HG02885 (cell line): ENCODE measurements around the gene CACNA1A.
"Not testable (repeated sequence)": the region's sequence is repeated elsewhere in the genome, so short reads cannot be mapped to it uniquely, and the experiment has no call there.

ENCODE experiments used
- ATAC-seq: cut with Tn5 transposase; IDR thresholded peaks from one replicate; pipeline ENCODE4 v1.9.1; 2021; ENCODE audit warnings: mild to moderate bottlenecking; ENCODE audit not compliant: unreplicated experiment, poor library complexity

Gene CACNA1A

GRCh38 chr19:13173139-13173737 lies 333.0 kb downstream of the CACNA1A start:
- no peak for ATAC-seq

- ATAC-seq = no peak
Measured at GRCh38 chr19:13172346-13173138, 333.7 kb downstream of the CACNA1A start.

GRCh38 chr19:13171146-13171545 lies 335.1 kb downstream of the CACNA1A start:
- no peak for ATAC-seq

- ATAC-seq = no peak
Measured at GRCh38 chr19:13169769-13170168, 336.5 kb downstream of the CACNA1A start.

GRCh38 chr19:13166151-13166550 lies 340.1 kb downstream of the CACNA1A start:
- not testable (repeated sequence) for ATAC-seq

- no peak for ATAC-seq
Measured at GRCh38 chr19:13165162-13165997, 340.9 kb downstream of the CACNA1A start.

GRCh38 chr19:13164343-13165161 lies 341.7 kb downstream of the CACNA1A start:
- ATAC-seq = no peak

- no peak for ATAC-seq
Measured at GRCh38 chr19:13163609-13164342, 342.5 kb downstream of the CACNA1A start.

GRCh38 chr19:13162724-13163608 lies 343.3 kb downstream of the CACNA1A start:
- ATAC-seq = peak; percentile 57

- ATAC-seq = no peak
Measured at GRCh38 chr19:13160557-13160956, 345.7 kb downstream of the CACNA1A start.

- ATAC-seq = no peak
Measured at GRCh38 chr19:13159713-13160112, 346.6 kb downstream of the CACNA1A start.
